HepG2 (cell line): ENCODE measurements around the gene ASXL1.

Experiments used
- ARHGAP35 ChIP-seq: sonication (generic); formaldehyde crosslinking; IDR thresholded peaks from 2 replicates; pipeline ENCODE4 v1.9.0; 2022; ENCODE audit warnings: mild to moderate bottlenecking, inconsistent platforms, moderate library complexity, missing genetic modification reagents, borderline replicate concordance
- FOSL2 ChIP-seq: sonication (generic); formaldehyde crosslinking; IDR thresholded peaks from 2 replicates; pipeline ENCODE4 v1.4.0; 2020; ENCODE audit warnings: missing genetic modification reagents
- GABPA ChIP-seq, 2 experiments: IDR thresholded peaks; 2 replicates each; pipeline ENCODE4 v1.6.1; 2011 to 2016; ENCODE audit warnings: low read depth in 2 of 2, low read length in 1 of 2, missing biosample characterization in 1 of 2, missing genetic modification characterization in 1 of 2
- HMG20A ChIP-seq: IDR thresholded peaks from 2 replicates; pipeline ENCODE4 v1.6.1; 2016; ENCODE audit warnings: borderline replicate concordance
- NR2F1 ChIP-seq, 2 experiments: fragments of 450-650 bp in 1 of 2; formaldehyde crosslinking in 1 of 2; IDR thresholded peaks; 2 replicates each; pipeline versions ENCODE4 v1.5.0 to v1.6.1; 2016 to 2020; ENCODE audit warnings: mild to moderate bottlenecking in 1 of 2, missing compliant biosample characterization in 1 of 2, missing genetic modification reagents in 1 of 2, moderate library complexity in 1 of 2
- POLR2AphosphoS5 ChIP-seq: IDR thresholded peaks from 2 replicates; pipeline ENCODE4 v1.6.1; 2012; ENCODE audit warnings: low read depth, low read length
- SIN3A ChIP-seq: IDR thresholded peaks from 2 replicates; pipeline ENCODE4 v1.6.1; 2011; ENCODE audit warnings: low read depth, mild to moderate bottlenecking, control low read depth, low read length, borderline replicate concordance
- ZNF264 ChIP-seq: sonication (generic); formaldehyde crosslinking; IDR thresholded peaks from 2 replicates; pipeline ENCODE4 v1.4.0; 2020; ENCODE audit warnings: missing genetic modification reagents
- TF ChIP-seq, protein P1 (sequence below): sonication (generic); formaldehyde crosslinking; IDR thresholded peaks from 2 replicates; pipeline ENCODE4 v1.5.0; 2020; ENCODE audit warnings: mild to moderate bottlenecking, missing genetic modification reagents, moderate library complexity
- TF ChIP-seq, protein P2 (sequence below), 2 experiments: fragments of 450-650 bp in 1 of 2; sonication (generic) in 1 of 2; formaldehyde crosslinking in 1 of 2; IDR thresholded peaks; 2 replicates each; pipeline versions ENCODE4 v1.6.1 to v1.8.0; 2016 to 2022; ENCODE audit warnings: antibody characterized with exemption in 1 of 2, mild to moderate bottlenecking in 1 of 2, missing genetic modification reagents in 1 of 2
- TF ChIP-seq, protein P3 (sequence below): sonication (generic); formaldehyde crosslinking; IDR thresholded peaks from 2 replicates; pipeline ENCODE4 v1.8.0; 2022; ENCODE audit warnings: low read depth, missing genetic modification reagents
- TF ChIP-seq, protein P4 (sequence below): sonication (generic); formaldehyde crosslinking; IDR thresholded peaks from 2 replicates; pipeline ENCODE4 v1.4.0; 2020; ENCODE audit warnings: missing genetic modification reagents
- TF ChIP-seq, protein P5 (sequence below): sonication (generic); formaldehyde crosslinking; IDR thresholded peaks from 2 replicates; pipeline ENCODE4 v1.8.0; 2022; ENCODE audit warnings: missing genetic modification reagents, mild to moderate bottlenecking, borderline replicate concordance
- TF ChIP-seq, protein P6 (sequence below): IDR thresholded peaks from 2 replicates; pipeline ENCODE4 v1.6.1; 2016; ENCODE audit warnings: control low read depth

DNA sequence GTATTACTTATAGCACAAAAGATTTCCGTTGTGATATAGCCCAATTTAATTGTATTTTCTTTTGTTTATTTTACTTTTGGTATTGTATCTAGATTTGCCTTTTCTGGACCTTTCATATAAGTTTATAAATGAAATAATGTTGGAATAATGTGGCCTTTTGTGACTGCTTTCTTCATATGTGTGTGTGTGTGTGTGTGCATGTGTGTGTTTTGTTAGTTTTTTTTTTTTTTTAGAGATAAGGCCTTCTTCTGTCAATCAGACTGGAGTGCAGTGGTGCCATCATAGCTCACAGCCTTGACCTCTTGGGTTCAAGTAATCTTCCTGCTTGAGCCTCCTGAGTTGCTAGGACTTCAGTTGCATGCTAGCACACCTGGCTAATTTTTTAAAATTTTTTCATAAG lies 37.8 kb upstream of the ASXL1 start:
- TF ChIP-seq ZNF264 (CRISPR knock-in tag): no peak
- TF ChIP-seq, protein P1, sequence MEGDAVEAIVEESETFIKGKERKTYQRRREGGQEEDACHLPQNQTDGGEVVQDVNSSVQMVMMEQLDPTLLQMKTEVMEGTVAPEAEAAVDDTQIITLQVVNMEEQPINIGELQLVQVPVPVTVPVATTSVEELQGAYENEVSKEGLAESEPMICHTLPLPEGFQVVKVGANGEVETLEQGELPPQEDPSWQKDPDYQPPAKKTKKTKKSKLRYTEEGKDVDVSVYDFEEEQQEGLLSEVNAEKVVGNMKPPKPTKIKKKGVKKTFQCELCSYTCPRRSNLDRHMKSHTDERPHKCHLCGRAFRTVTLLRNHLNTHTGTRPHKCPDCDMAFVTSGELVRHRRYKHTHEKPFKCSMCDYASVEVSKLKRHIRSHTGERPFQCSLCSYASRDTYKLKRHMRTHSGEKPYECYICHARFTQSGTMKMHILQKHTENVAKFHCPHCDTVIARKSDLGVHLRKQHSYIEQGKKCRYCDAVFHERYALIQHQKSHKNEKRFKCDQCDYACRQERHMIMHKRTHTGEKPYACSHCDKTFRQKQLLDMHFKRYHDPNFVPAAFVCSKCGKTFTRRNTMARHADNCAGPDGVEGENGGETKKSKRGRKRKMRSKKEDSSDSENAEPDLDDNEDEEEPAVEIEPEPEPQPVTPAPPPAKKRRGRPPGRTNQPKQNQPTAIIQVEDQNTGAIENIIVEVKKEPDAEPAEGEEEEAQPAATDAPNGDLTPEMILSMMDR: no peak
- TF ChIP-seq, protein P2, sequence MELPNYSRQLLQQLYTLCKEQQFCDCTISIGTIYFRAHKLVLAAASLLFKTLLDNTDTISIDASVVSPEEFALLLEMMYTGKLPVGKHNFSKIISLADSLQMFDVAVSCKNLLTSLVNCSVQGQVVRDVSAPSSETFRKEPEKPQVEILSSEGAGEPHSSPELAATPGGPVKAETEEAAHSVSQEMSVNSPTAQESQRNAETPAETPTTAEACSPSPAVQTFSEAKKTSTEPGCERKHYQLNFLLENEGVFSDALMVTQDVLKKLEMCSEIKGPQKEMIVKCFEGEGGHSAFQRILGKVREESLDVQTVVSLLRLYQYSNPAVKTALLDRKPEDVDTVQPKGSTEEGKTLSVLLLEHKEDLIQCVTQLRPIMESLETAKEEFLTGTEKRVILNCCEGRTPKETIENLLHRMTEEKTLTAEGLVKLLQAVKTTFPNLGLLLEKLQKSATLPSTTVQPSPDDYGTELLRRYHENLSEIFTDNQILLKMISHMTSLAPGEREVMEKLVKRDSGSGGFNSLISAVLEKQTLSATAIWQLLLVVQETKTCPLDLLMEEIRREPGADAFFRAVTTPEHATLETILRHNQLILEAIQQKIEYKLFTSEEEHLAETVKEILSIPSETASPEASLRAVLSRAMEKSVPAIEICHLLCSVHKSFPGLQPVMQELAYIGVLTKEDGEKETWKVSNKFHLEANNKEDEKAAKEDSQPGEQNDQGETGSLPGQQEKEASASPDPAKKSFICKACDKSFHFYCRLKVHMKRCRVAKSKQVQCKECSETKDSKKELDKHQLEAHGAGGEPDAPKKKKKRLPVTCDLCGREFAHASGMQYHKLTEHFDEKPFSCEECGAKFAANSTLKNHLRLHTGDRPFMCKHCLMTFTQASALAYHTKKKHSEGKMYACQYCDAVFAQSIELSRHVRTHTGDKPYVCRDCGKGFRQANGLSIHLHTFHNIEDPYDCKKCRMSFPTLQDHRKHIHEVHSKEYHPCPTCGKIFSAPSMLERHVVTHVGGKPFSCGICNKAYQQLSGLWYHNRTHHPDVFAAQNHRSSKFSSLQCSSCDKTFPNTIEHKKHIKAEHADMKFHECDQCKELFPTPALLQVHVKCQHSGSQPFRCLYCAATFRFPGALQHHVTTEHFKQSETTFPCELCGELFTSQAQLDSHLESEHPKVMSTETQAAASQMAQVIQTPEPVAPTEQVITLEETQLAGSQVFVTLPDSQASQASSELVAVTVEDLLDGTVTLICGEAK (IDR thresholded peaks at IDR 0.05): no peak
- TF ChIP-seq, protein P2 (CRISPR knock-in tag; IDR thresholded peaks at IDR 0.05): no peak
- TF ChIP-seq FOSL2 (CRISPR knock-in tag): no peak
- no peak for TF ChIP-seq ARHGAP35 (CRISPR knock-in tag)
- no peak for TF ChIP-seq SIN3A
- no peak for TF ChIP-seq GABPA (IDR thresholded peaks at IDR 0.05; ENCODE audit: low read depth, low read length)
- no peak for TF ChIP-seq GABPA (CRISPR knock-in tag; IDR thresholded peaks at IDR 0.05; ENCODE audit: low read depth)
- no peak for TF ChIP-seq NR2F1 (CRISPR knock-in tag; IDR thresholded peaks at IDR 0.05)
- TF ChIP-seq, protein P3, sequence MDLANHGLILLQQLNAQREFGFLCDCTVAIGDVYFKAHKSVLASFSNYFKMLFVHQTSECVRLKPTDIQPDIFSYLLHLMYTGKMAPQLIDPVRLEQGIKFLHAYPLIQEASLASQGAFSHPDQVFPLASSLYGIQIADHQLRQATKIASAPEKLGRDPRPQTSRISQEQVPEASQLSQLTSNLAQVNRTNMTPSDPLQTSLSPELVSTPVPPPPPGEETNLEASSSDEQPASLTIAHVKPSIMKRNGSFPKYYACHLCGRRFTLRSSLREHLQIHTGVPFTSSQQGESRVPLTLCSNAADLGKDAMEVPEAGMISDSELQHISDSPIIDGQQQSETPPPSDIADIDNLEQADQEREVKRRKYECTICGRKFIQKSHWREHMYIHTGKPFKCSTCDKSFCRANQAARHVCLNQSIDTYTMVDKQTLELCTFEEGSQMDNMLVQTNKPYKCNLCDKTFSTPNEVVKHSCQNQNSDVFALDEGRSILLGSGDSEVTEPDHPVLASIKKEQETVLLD: no peak
- TF ChIP-seq HMG20A: no peak
- no peak for TF ChIP-seq POLR2AphosphoS5
- TF ChIP-seq, protein P4, sequence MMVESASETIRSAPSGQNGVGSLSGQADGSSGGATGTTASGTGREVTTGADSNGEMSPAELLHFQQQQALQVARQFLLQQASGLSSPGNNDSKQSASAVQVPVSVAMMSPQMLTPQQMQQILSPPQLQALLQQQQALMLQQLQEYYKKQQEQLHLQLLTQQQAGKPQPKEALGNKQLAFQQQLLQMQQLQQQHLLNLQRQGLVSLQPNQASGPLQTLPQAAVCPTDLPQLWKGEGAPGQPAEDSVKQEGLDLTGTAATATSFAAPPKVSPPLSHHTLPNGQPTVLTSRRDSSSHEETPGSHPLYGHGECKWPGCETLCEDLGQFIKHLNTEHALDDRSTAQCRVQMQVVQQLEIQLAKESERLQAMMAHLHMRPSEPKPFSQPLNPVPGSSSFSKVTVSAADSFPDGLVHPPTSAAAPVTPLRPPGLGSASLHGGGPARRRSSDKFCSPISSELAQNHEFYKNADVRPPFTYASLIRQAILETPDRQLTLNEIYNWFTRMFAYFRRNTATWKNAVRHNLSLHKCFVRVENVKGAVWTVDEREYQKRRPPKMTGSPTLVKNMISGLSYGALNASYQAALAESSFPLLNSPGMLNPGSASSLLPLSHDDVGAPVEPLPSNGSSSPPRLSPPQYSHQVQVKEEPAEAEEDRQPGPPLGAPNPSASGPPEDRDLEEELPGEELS (CRISPR knock-in tag): no peak
- TF ChIP-seq, protein P5, sequence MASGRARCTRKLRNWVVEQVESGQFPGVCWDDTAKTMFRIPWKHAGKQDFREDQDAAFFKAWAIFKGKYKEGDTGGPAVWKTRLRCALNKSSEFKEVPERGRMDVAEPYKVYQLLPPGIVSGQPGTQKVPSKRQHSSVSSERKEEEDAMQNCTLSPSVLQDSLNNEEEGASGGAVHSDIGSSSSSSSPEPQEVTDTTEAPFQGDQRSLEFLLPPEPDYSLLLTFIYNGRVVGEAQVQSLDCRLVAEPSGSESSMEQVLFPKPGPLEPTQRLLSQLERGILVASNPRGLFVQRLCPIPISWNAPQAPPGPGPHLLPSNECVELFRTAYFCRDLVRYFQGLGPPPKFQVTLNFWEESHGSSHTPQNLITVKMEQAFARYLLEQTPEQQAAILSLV (CRISPR knock-in tag): no peak
- TF ChIP-seq, protein P6, sequence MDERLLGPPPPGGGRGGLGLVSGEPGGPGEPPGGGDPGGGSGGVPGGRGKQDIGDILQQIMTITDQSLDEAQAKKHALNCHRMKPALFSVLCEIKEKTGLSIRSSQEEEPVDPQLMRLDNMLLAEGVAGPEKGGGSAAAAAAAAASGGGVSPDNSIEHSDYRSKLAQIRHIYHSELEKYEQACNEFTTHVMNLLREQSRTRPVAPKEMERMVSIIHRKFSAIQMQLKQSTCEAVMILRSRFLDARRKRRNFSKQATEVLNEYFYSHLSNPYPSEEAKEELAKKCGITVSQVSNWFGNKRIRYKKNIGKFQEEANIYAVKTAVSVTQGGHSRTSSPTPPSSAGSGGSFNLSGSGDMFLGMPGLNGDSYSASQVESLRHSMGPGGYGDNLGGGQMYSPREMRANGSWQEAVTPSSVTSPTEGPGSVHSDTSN (CRISPR knock-in tag): no peak
